ENCODE results near the gene ZNF385B. TPM values are rescaled to one million over a fixed set of nuclear protein-coding genes. Genes with fewer than 3 reads are reported as not detected.

The ZNF385B gene
- total and polyA plus RNA-seq, 12 donors = 2.0 to 15.3 (median 8.4) TPM

GRCh38 chr2:179720173-179720772 lies 141.1 kb downstream of the ZNF385B start:
- no peaks in the 10 kb centered on the region for H3K36me3 ChIP-seq (replicated peaks in 1 of 2)
- no peaks in the 10 kb centered on the region for H3K4me1 ChIP-seq (replicated peaks in 1 of 2)
- no peak for DNase-seq
- intact Hi-C loops (cut with DNase I) = no loop called here
- H3K4me3 ChIP-seq = no peak overlapping the region
- no peaks in the 10 kb centered on the region for H3K9me3 ChIP-seq (replicated peaks in 1 of 3)
- no peak for TF ChIP-seq POLR2A (IDR thresholded peaks at IDR 0.05)
- H3K27me3 ChIP-seq = no peaks in the 10 kb centered on the region
- no peak overlapping the region for H3K27ac ChIP-seq

GRCh38 chr2:179715871-179716270 lies 145.5 kb downstream of the ZNF385B start:
- Histone ChIP-seq H3K9me3 (replicated peaks in 1 of 3) (no peaks in the 10 kb centered on the region), H3K36me3 (replicated peaks in 1 of 2) (no peaks in the 10 kb centered on the region), H3K27me3 (no peaks in the 10 kb centered on the region), H3K4me3 (no peak overlapping the region), H3K4me1 (replicated peaks in 1 of 2) (no peaks in the 10 kb centered on the region), H3K27ac (no peak overlapping the region)
- intact Hi-C loops (cut with DNase I) = no loop called here
- no peak for TF ChIP-seq POLR2A (IDR thresholded peaks at IDR 0.05)
- TF ChIP-seq CTCF (IDR thresholded peaks at IDR 0.05) = no peak
- WGBS, 4 donors = 69 to 76% (median 74%) methylated on average over 1 of the region's 1 CpG
- no peak for DNase-seq

- intact Hi-C loops (cut with DNase I) = no loop called here
- 83 to 100% (median 94%) methylated on average over 1 of the region's 1 CpG for WGBS, 4 donors
- Histone ChIP-seq H3K27me3 (no peaks in the 10 kb centered on the region), H3K4me3 (no peak overlapping the region), H3K9me3 (replicated peaks in 1 of 3) (no peaks in the 10 kb centered on the region), H3K27ac (no peak overlapping the region), H3K4me1 (replicated peaks in 1 of 2) (no peaks in the 10 kb centered on the region), H3K36me3 (replicated peaks in 1 of 2) (no peaks in the 10 kb centered on the region)
- DNase-seq = no peak
- TF ChIP-seq CTCF (IDR thresholded peaks at IDR 0.05) (no peak), POLR2A (IDR thresholded peaks at IDR 0.05) (no peak)
Measured at GRCh38 chr2:179715196-179715595, 146.2 kb downstream of the ZNF385B start.

- intact Hi-C loops (cut with DNase I) = no loop called here
- Histone ChIP-seq H3K27ac (no peak overlapping the region), H3K4me1 (replicated peaks in 1 of 2) (no peaks in the 10 kb centered on the region), H3K36me3 (replicated peaks in 1 of 2) (no peaks in the 10 kb centered on the region), H3K9me3 (replicated peaks in 1 of 3) (no peaks in the 10 kb centered on the region), H3K27me3 (no peaks in the 10 kb centered on the region), H3K4me3 (no peak overlapping the region)
- DNase-seq = no peak
- TF ChIP-seq CTCF (IDR thresholded peaks at IDR 0.05) (no peak), POLR2A (IDR thresholded peaks at IDR 0.05) (no peak)
- 77 to 85% (median 81%) methylated on average over 4 of the region's 4 CpGs for WGBS, 4 donors
Measured at GRCh38 chr2:179712825-179713224, 148.6 kb downstream of the ZNF385B start.

GRCh38 chr2:179711375-179711774 lies 150.0 kb downstream of the ZNF385B start:
- H3K9me3 ChIP-seq (replicated peaks in 1 of 3) = no peaks in the 10 kb centered on the region
- intact Hi-C loops (cut with DNase I) = no loop called here
- TF ChIP-seq POLR2A (IDR thresholded peaks at IDR 0.05) (no peak), CTCF (IDR thresholded peaks at IDR 0.05) (no peak)
- H3K4me3 ChIP-seq = no peak overlapping the region
- H3K4me1 ChIP-seq (replicated peaks in 1 of 2) = no peaks in the 10 kb centered on the region
- H3K27me3 ChIP-seq = no peaks in the 10 kb centered on the region
- 80 to 87% (median 85%) methylated on average over 4 of the region's 4 CpGs for WGBS, 4 donors
- no peak overlapping the region for H3K27ac ChIP-seq
- H3K36me3 ChIP-seq (replicated peaks in 1 of 2) = no peaks in the 10 kb centered on the region
- DNase-seq = no peak

All from adrenal gland (tissue), 12 donors.